Osteocyte (in vitro differentiated cells): Measurements from ENCODE around the gene GATD1. TPM values are rescaled to one million over a fixed set of nuclear protein-coding genes. Genes with fewer than 3 reads are reported as not detected.

ENCODE experiments used
- DNase-seq: peaks from one replicate; pipeline ENCODE4 v3.0.0; 2021; ENCODE audit warnings: mixed read lengths; ENCODE audit not compliant: unreplicated experiment; ENCODE audit errors: extremely low spot score
- H3K27ac Mint-ChIP-seq: one replicate; pipeline ENCODE4 v1.8.0; 2021; ENCODE audit warnings: mild to moderate bottlenecking, mixed read lengths; ENCODE audit not compliant: unreplicated experiment
- H3K27me3 Mint-ChIP-seq: one replicate; pipeline ENCODE4 v1.8.0; 2021; ENCODE audit warnings: mixed read lengths; ENCODE audit not compliant: unreplicated experiment
- H3K36me3 Mint-ChIP-seq: one replicate; pipeline ENCODE4 v1.8.0; 2021; ENCODE audit warnings: mixed read lengths; ENCODE audit not compliant: unreplicated experiment
- H3K4me1 Mint-ChIP-seq: one replicate; pipeline ENCODE4 v1.8.0; 2021; ENCODE audit warnings: mixed read lengths; ENCODE audit not compliant: unreplicated experiment
- H3K4me3 Mint-ChIP-seq: one replicate; pipeline ENCODE4 v1.8.0; 2021; ENCODE audit warnings: mild to moderate bottlenecking, moderate library complexity, mixed read lengths; ENCODE audit not compliant: unreplicated experiment
- H3K9me3 Mint-ChIP-seq: one replicate; pipeline ENCODE4 v1.8.0; 2021; ENCODE audit warnings: mixed read lengths; ENCODE audit not compliant: unreplicated experiment
- CTCF ChIP-seq: fragments of 200-600 bp; sonication (generic); IDR thresholded peaks from 2 replicates; pipeline ENCODE4 v1.5.0; 2021; ENCODE audit warnings: antibody characterized with exemption, mild to moderate bottlenecking, moderate library complexity
- total RNA-seq: library from RNA; stranded (reverse); gene quantifications from 2 replicates; pipeline ENCODE4 v1.2.1, GENCODE V29; 2021

Gene GATD1
- total RNA-seq, 1 donor from 2014 or later: 79.1 TPM

GRCh38 chr11:723120-723883, 54.0 kb downstream of the GATD1 start:
- Mint-ChIP-seq H3K4me3 (no peak overlapping the region), H3K27me3 (no peaks in the 10 kb centered on the region), H3K36me3 (no peaks in the 10 kb centered on the region), H3K4me1 (peaks cover 29% of the 10 kb centered on the region), H3K9me3 (no peaks in the 10 kb centered on the region), H3K27ac (peak overlapping the region; percentile 83)
- TF ChIP-seq CTCF: peak; percentile 73
- no peak for DNase-seq

- no peak for DNase-seq
- Mint-ChIP-seq H3K9me3 (no peaks in the 10 kb centered on the region), H3K4me3 (no peak overlapping the region), H3K36me3 (no peaks in the 10 kb centered on the region), H3K4me1 (peaks cover 28% of the 10 kb centered on the region), H3K27ac (no peak overlapping the region), H3K27me3 (no peaks in the 10 kb centered on the region)
- TF ChIP-seq CTCF: no peak
These were observed 54.9 kb downstream of the GATD1 start for GRCh38 chr11:722346-722811.

GRCh38 chr11:721741-722345, 55.4 kb downstream of the GATD1 start:
- no peak overlapping the region for H3K4me3 Mint-ChIP-seq
- no peak overlapping the region for H3K27ac Mint-ChIP-seq
- H3K9me3 Mint-ChIP-seq: no peaks in the 10 kb centered on the region
- peaks cover 25% of the 10 kb centered on the region for H3K4me1 Mint-ChIP-seq
- H3K27me3 Mint-ChIP-seq: no peaks in the 10 kb centered on the region
- no peaks in the 10 kb centered on the region for H3K36me3 Mint-ChIP-seq
- no peak for DNase-seq
- no peak for TF ChIP-seq CTCF

GRCh38 chr11:721247-721740, 56.0 kb downstream of the GATD1 start:
- peaks cover 24% of the 10 kb centered on the region for H3K4me1 Mint-ChIP-seq
- no peaks in the 10 kb centered on the region for H3K27me3 Mint-ChIP-seq
- H3K27ac Mint-ChIP-seq: no peak overlapping the region
- no peaks in the 10 kb centered on the region for H3K9me3 Mint-ChIP-seq
- H3K4me3 Mint-ChIP-seq: no peak overlapping the region
- H3K36me3 Mint-ChIP-seq: no peaks in the 10 kb centered on the region
- no peak for TF ChIP-seq CTCF
- no peak for DNase-seq

- peaks cover 26% of the 10 kb centered on the region for H3K4me1 Mint-ChIP-seq
- DNase-seq: no peak
- no peaks in the 10 kb centered on the region for H3K36me3 Mint-ChIP-seq
- H3K27ac Mint-ChIP-seq: no peak overlapping the region
- no peak for TF ChIP-seq CTCF
- H3K27me3 Mint-ChIP-seq: no peaks in the 10 kb centered on the region
- no peaks in the 10 kb centered on the region for H3K9me3 Mint-ChIP-seq
- no peak overlapping the region for H3K4me3 Mint-ChIP-seq
These were observed 56.5 kb downstream of the GATD1 start for GRCh38 chr11:720642-721246.
